Glutamatergic neuron (in vitro differentiated cells): Measurements from ENCODE around the gene CCT5. TPM values are rescaled to one million over a fixed set of nuclear protein-coding genes. Genes with fewer than 3 reads are reported as not detected.
A peak's percentile ranks its signal among the peaks of the same experiment; 100 is the strongest.

ENCODE experiments used
- DNase-seq: peaks from one replicate; pipeline ENCODE4 v3.0.0; 2022
- H3K27ac Mint-ChIP-seq: one replicate; pipeline ENCODE4 v1.8.0; 2020; ENCODE audit warnings: mild to moderate bottlenecking, mixed read lengths, inconsistent platforms; ENCODE audit not compliant: unreplicated experiment
- H3K27me3 Mint-ChIP-seq: one replicate; pipeline ENCODE4 v1.8.0; 2020; ENCODE audit warnings: mild to moderate bottlenecking, moderate library complexity, mixed read lengths, inconsistent platforms; ENCODE audit not compliant: unreplicated experiment
- H3K36me3 Mint-ChIP-seq: one replicate; pipeline ENCODE4 v1.8.0; 2020; ENCODE audit warnings: mild to moderate bottlenecking, mixed read lengths, inconsistent platforms; ENCODE audit not compliant: unreplicated experiment
- H3K4me1 Mint-ChIP-seq: one replicate; pipeline ENCODE4 v1.8.0; 2020; ENCODE audit warnings: mild to moderate bottlenecking, low read depth, mixed read lengths, inconsistent platforms; ENCODE audit not compliant: unreplicated experiment
- H3K4me3 Mint-ChIP-seq: one replicate; pipeline ENCODE4 v1.8.0; 2020; ENCODE audit warnings: mild to moderate bottlenecking, mixed read lengths, inconsistent platforms; ENCODE audit not compliant: unreplicated experiment
- H3K9me3 Mint-ChIP-seq: one replicate; pipeline ENCODE4 v1.8.0; 2020; ENCODE audit warnings: mild to moderate bottlenecking, moderate library complexity, mixed read lengths, inconsistent platforms; ENCODE audit not compliant: unreplicated experiment
- total RNA-seq: library from RNA; stranded (reverse); fragmentation: NEBNext Ultra II Directional; extraction: Animal tissue kit (Norgen Biotek cat#: 25700); gene quantifications from one replicate; pipeline ENCODE4 v1.2.1, GENCODE V29; 2021; ENCODE audit not compliant: unreplicated experiment
- TF ChIP-seq, protein P1 (sequence below): fragments of 200-600 bp; sonication (generic); IDR thresholded peaks from one replicate; pipeline ENCODE4 v1.5.0; 2021; ENCODE audit not compliant: partially characterized antibody, unreplicated experiment

CCT5 gene
- total RNA-seq, 1 donor from 2014 or later, result 284 TPM

DNA sequence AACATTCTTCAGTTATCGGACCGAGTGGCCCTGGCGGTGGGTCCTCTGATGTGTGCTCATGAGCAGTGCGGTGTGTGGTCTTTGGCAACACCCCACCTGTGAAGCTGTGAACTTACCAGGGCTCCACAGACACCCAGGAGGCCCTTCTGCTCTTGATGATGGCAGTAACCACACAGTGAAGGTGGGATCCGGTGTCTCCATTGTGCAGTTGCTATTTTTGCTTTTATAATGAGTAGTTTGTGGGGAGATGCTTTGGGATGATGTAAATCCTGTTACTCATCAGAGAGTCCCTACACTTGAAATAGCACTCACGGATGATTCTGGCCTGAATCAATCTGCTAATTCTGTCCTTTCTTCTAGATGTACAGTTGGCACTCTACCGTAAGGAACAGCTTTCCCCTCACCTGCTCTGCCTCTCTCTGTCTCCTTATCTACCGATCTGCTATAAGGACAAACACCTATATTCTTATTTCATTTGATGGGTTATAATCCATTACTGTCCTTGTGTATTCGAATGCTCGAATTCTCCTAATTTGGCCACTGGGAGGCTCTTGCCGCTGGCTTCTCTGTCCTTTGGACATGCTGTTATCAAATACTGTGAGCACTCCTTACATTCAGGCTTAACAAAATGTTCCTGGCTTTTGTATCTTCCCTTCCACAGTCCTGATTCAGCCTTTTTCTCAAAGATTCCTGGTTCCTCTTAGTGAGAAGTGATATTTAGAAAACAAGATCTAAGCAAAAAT lies 20.6 kb upstream of the CCT5 start:
- H3K27ac Mint-ChIP-seq, result no peak overlapping the region
- TF ChIP-seq, protein P1, sequence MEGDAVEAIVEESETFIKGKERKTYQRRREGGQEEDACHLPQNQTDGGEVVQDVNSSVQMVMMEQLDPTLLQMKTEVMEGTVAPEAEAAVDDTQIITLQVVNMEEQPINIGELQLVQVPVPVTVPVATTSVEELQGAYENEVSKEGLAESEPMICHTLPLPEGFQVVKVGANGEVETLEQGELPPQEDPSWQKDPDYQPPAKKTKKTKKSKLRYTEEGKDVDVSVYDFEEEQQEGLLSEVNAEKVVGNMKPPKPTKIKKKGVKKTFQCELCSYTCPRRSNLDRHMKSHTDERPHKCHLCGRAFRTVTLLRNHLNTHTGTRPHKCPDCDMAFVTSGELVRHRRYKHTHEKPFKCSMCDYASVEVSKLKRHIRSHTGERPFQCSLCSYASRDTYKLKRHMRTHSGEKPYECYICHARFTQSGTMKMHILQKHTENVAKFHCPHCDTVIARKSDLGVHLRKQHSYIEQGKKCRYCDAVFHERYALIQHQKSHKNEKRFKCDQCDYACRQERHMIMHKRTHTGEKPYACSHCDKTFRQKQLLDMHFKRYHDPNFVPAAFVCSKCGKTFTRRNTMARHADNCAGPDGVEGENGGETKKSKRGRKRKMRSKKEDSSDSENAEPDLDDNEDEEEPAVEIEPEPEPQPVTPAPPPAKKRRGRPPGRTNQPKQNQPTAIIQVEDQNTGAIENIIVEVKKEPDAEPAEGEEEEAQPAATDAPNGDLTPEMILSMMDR, result no peak
- no peak overlapping the region for H3K4me3 Mint-ChIP-seq
- no peaks in the 10 kb centered on the region for H3K27me3 Mint-ChIP-seq
- H3K36me3 Mint-ChIP-seq, result peaks cover 19% of the 10 kb centered on the region
- DNase-seq, result no peak
- no peaks in the 10 kb centered on the region for H3K4me1 Mint-ChIP-seq
- H3K9me3 Mint-ChIP-seq, result peaks cover 4% of the 10 kb centered on the region

DNA sequence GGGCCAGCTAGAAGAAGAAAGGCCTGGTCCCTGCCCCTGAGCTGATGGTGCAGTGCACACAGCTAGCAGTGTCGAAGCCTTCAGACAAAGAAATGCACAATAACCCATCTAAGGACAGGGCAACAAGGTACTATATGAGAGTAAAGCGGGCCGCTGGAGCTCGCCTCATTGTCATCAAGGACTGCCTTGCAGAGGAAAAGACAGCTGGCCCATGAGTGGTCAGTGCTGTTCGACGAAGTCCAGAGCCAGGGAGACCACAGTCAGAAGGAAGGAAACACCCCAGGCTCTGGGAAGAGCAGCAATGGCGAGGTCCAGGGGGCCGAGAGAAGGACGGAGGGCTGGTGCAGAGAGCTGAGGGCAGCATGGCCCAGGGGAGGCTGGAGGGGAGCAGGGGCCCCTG lies 17.7 kb upstream of the CCT5 start:
- no peak overlapping the region for H3K4me3 Mint-ChIP-seq
- H3K36me3 Mint-ChIP-seq, result no peaks in the 10 kb centered on the region
- TF ChIP-seq, protein P1, result no peak
- H3K4me1 Mint-ChIP-seq, result peaks cover 4% of the 10 kb centered on the region
- no peak for DNase-seq
- H3K27ac Mint-ChIP-seq, result no peak overlapping the region
- H3K9me3 Mint-ChIP-seq, result peaks cover 2% of the 10 kb centered on the region
- H3K27me3 Mint-ChIP-seq, result no peaks in the 10 kb centered on the region

DNA sequence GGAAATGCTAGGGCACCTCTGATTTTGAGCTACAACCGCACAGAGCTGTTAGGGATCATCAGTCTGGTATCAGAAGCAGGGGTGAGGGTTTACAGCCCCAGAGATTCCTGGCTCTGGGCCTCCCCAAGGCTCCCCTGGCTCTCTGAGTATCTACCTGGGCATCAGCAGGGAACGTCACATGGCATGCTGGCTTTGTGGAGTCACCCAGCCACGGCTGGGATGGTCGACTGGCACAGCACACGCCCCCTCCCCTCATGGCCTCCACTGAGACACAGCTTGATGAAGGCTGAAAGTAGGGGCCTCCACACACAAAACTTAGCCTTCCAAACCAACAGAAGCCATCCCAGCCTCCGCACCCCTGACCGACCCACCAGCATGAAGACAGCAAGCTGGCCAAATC lies 17.1 kb upstream of the CCT5 start:
- Mint-ChIP-seq H3K4me1 (peaks cover 4% of the 10 kb centered on the region), H3K27me3 (no peaks in the 10 kb centered on the region), H3K27ac (no peak overlapping the region), H3K36me3 (no peaks in the 10 kb centered on the region), H3K4me3 (no peak overlapping the region), H3K9me3 (peaks cover 2% of the 10 kb centered on the region)
- TF ChIP-seq, protein P1, result no peak
- no peak for DNase-seq

DNA sequence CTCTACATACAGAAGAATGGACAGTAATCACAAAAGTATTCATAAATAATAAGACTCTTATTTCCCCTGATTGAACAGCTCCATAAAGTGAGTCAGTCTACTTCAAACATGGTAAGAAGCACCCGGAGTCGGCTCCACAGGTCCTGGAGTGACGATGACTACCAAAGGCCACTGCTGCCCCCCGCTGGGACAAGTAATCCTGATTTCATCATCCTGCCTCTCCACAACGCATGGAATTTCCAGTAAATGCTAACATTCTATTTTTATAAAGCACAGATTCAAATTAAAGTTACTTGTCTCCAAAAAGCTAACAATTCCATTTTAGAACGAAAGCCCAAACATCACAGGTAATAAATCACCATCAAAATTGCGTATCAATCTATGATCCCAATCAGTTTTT lies 16.6 kb upstream of the CCT5 start:
- H3K9me3 Mint-ChIP-seq, result peaks cover 2% of the 10 kb centered on the region
- no peak overlapping the region for H3K4me3 Mint-ChIP-seq
- DNase-seq, result peak; percentile 74
- no peaks in the 10 kb centered on the region for H3K36me3 Mint-ChIP-seq
- no peak overlapping the region for H3K27ac Mint-ChIP-seq
- TF ChIP-seq, protein P1, result no peak
- no peaks in the 10 kb centered on the region for H3K27me3 Mint-ChIP-seq
- H3K4me1 Mint-ChIP-seq, result peaks cover 4% of the 10 kb centered on the region

DNA sequence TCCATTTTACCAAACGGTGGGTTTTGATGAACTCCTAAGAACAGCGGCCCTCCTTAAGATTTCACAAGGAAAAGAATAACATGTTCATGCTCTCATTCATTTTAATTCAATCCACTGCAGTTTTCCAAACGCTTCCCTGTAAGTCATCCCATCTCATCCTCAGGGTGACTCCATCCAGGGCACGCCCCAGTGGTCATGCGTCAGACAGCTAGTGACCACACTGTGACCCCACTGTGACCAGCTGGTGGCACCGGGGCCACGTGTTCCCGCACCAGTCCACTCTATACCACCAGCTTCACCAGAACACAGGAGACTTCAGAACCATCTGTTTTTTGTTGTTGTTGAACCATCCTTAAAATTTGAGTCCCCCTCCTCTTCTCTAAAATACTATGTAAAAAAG lies 14.7 kb upstream of the CCT5 start:
- Mint-ChIP-seq H3K9me3 (peaks cover 2% of the 10 kb centered on the region), H3K4me3 (no peak overlapping the region), H3K4me1 (peaks cover 4% of the 10 kb centered on the region), H3K27me3 (no peaks in the 10 kb centered on the region), H3K36me3 (no peaks in the 10 kb centered on the region), H3K27ac (no peak overlapping the region)
- TF ChIP-seq, protein P1, result no peak
- no peak for DNase-seq
